Hepatocyte (in vitro differentiated cells): Measurements from ENCODE around the gene ADAM8. TPM values are rescaled to one million over a fixed set of nuclear protein-coding genes. Genes with fewer than 3 reads are reported as not detected.

ENCODE experiments used
- DNase-seq: peaks from one replicate; pipeline ENCODE4 v3.0.0-alpha.2; 2016; ENCODE audit warnings: low spot score
- H2AFZ ChIP-seq: fragments of 200-600 bp; sonication (generic); 2 replicates; pipeline ENCODE4 v1.6.0; 2016; ENCODE audit warnings: antibody characterized with exemption, mild to moderate bottlenecking
- H3K27ac ChIP-seq: fragments of 200-600 bp; sonication (generic); 2 replicates; pipeline ENCODE4 v1.5.1; 2016; ENCODE audit warnings: mild to moderate bottlenecking
- H3K27me3 ChIP-seq: fragments of 200-600 bp; sonication (generic); 2 replicates; pipeline ENCODE4 v1.6.1; 2016
- H3K36me3 ChIP-seq: fragments of 200-600 bp; sonication (generic); replicated peaks from 2 replicates; pipeline ENCODE4 v1.5.1; 2016; ENCODE audit warnings: low read depth; ENCODE audit not compliant: insufficient read depth
- H3K4me1 ChIP-seq: fragments of 200-600 bp; sonication (generic); 2 replicates; pipeline ENCODE4 v1.5.1; 2016; ENCODE audit warnings: mild to moderate bottlenecking, moderate library complexity; ENCODE audit not compliant: insufficient read depth
- H3K4me2 ChIP-seq: fragments of 200-600 bp; sonication (generic); 2 replicates; pipeline ENCODE4 v1.6.0; 2016
- H3K4me3 ChIP-seq: fragments of 200-600 bp; sonication (generic); 2 replicates; pipeline ENCODE4 v1.5.1; 2016; ENCODE audit warnings: mild to moderate bottlenecking
- H3K79me2 ChIP-seq: fragments of 200-600 bp; sonication (generic); 2 replicates; pipeline ENCODE4 v1.6.0; 2017; ENCODE audit warnings: mild to moderate bottlenecking
- H3K9me2 ChIP-seq: fragments of 200-600 bp; sonication (generic); replicated peaks from 2 replicates; pipeline ENCODE4 v1.6.0; 2017; ENCODE audit warnings: mild to moderate bottlenecking; ENCODE audit not compliant: insufficient read depth
- H3K9me3 ChIP-seq: fragments of 200-600 bp; sonication (generic); 2 replicates; pipeline ENCODE4 v1.5.1; 2016; ENCODE audit warnings: low read depth, mild to moderate bottlenecking
- H4K20me1 ChIP-seq: fragments of 200-600 bp; sonication (generic); 2 replicates; pipeline ENCODE4 v1.6.0; 2016; ENCODE audit warnings: mild to moderate bottlenecking; ENCODE audit not compliant: insufficient read depth, poor library complexity, severe bottlenecking
- EZH2 ChIP-seq: fragments of 200-600 bp; sonication (generic); IDR thresholded peaks from 2 replicates; pipeline ENCODE4 v1.6.1; 2016; ENCODE audit warnings: antibody characterized with exemption, mild to moderate bottlenecking, borderline replicate concordance
- EZH2phosphoT487 ChIP-seq: fragments of 200-600 bp; sonication (generic); IDR thresholded peaks from one replicate; pipeline ENCODE4 v1.6.1; 2018; ENCODE audit warnings: antibody characterized with exemption, mild to moderate bottlenecking, low read depth, moderate library complexity; ENCODE audit not compliant: unreplicated experiment, severe bottlenecking
- WGBS: methylation state at CpG from one replicate; pipeline ENCODE4 v1.1.6; 2016; ENCODE audit warnings: low lambda C conversion rate; ENCODE audit errors: missing lambda C conversion rate; 5-methylcytosine and 5-hydroxymethylcytosine counted together
- polyA plus RNA-seq: library from polyadenylated mRNA; unstranded; fragments of >200 nt; fragmentation: Nextera tagmentation; extraction: Ambion mirVana; gene quantifications from 2 replicates; pipeline ENCODE4 v1.2.1, GENCODE V29; 2016
- total RNA-seq: library from RNA; depleted of rRNA; stranded (reverse); fragments of >200 nt; gene quantifications from 2 replicates; pipeline ENCODE4 v1.2.3, GENCODE V29; 2014
- TF ChIP-seq, protein P1 (sequence below): fragments of 200-600 bp; sonication (generic); IDR thresholded peaks from 2 replicates; pipeline ENCODE4 v1.5.1; 2016; ENCODE audit warnings: antibody characterized with exemption, mild to moderate bottlenecking; ENCODE audit not compliant: poor library complexity

The ADAM8 gene
- total and polyA plus RNA-seq, 2 experiments from 2014 or later, result 1.9 to 3.0 TPM

DNA sequence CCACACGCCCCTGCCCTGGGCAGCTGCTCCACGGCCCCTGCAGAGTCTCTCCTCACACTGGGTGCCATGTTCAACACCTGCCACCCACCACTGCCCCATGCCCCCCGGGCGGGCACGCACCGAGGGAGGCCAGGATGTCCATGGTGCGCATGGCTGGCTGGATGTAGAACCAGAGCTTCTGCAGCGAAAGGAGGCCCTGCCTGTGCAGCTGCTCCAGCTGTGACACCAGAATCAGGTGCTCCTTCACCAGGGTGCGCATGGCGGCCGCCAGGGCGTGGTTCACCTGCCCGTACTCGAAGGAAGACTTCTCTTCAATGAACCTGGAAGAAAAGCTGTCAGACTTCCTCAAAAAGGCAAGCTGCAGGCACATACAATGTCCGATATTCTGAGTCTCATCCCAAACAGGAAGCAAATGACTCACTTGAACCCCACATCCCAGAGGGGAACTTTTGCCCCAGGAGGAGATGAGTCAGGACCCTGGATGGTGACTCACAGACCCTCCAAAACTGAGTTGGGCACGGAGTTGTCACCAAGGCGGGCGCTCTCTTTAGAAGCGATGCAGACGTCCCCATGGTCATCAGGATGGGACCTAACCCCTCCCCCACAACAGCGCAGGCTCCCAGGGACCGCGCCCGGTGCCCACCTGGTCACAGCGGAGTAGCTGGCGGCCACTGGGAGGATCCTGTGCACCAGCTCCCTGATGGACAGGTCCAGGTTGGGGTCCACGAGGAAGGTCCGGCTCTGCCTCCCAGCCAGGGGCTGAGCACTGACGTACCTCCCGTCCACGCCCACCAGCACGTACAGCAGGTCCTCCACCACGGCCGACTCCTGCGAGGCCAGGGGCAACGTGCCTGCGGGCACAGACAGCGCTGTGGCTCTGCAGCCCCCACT is 16.5 kb upstream of the ADAM8 start:
- Histone ChIP-seq H3K4me2 (no peak overlapping the region), H4K20me1 (no peaks in the 10 kb centered on the region), H3K4me3 (no peak overlapping the region), H3K9me2 (no peaks in the 10 kb centered on the region), H3K36me3 (peaks cover 2% of the 10 kb centered on the region), H3K4me1 (no peaks in the 10 kb centered on the region), H3K27ac (no peak overlapping the region), H3K79me2 (no peaks in the 10 kb centered on the region), H2AFZ (no peak overlapping the region), H3K27me3 (no peaks in the 10 kb centered on the region), H3K9me3 (no peaks in the 10 kb centered on the region)
- 94% methylated on average over 33 of the region's 38 CpGs for WGBS
- TF ChIP-seq EZH2 (no peak), EZH2phosphoT487 (no peak)
- TF ChIP-seq, protein P1, sequence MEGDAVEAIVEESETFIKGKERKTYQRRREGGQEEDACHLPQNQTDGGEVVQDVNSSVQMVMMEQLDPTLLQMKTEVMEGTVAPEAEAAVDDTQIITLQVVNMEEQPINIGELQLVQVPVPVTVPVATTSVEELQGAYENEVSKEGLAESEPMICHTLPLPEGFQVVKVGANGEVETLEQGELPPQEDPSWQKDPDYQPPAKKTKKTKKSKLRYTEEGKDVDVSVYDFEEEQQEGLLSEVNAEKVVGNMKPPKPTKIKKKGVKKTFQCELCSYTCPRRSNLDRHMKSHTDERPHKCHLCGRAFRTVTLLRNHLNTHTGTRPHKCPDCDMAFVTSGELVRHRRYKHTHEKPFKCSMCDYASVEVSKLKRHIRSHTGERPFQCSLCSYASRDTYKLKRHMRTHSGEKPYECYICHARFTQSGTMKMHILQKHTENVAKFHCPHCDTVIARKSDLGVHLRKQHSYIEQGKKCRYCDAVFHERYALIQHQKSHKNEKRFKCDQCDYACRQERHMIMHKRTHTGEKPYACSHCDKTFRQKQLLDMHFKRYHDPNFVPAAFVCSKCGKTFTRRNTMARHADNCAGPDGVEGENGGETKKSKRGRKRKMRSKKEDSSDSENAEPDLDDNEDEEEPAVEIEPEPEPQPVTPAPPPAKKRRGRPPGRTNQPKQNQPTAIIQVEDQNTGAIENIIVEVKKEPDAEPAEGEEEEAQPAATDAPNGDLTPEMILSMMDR, result no peak
- DNase-seq, result no peak

DNA sequence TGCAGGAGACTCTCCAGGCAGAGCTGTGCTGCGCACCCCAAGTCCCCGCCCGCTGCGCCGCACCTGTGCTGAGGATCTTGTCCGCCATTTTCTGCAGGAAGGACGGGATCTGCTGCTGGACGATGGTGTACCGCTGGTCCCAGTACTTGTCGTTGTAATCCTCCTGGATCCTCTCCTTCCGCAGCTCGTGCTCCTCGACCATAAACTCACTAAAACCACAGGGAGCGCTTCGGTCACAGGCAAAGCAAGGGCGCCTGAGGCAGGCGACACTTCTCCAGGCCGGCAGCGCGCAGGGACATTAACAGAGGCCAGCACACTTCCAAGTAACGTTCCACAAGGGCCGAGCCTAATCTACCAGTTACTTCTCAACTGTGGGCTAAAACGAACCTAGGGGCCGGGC is 13.1 kb upstream of the ADAM8 start:
- Histone ChIP-seq H4K20me1 (no peaks in the 10 kb centered on the region), H2AFZ (no peak overlapping the region), H3K4me3 (no peak overlapping the region), H3K36me3 (peaks cover 2% of the 10 kb centered on the region), H3K9me2 (no peaks in the 10 kb centered on the region), H3K4me1 (no peaks in the 10 kb centered on the region), H3K4me2 (no peak overlapping the region), H3K27ac (no peak overlapping the region), H3K9me3 (no peaks in the 10 kb centered on the region), H3K27me3 (no peaks in the 10 kb centered on the region), H3K79me2 (no peaks in the 10 kb centered on the region)
- WGBS, result 91% methylated on average over 24 of the region's 24 CpGs
- no peak for DNase-seq
- TF ChIP-seq EZH2phosphoT487 (no peak), EZH2 (no peak)
- TF ChIP-seq, protein P1, result no peak

DNA sequence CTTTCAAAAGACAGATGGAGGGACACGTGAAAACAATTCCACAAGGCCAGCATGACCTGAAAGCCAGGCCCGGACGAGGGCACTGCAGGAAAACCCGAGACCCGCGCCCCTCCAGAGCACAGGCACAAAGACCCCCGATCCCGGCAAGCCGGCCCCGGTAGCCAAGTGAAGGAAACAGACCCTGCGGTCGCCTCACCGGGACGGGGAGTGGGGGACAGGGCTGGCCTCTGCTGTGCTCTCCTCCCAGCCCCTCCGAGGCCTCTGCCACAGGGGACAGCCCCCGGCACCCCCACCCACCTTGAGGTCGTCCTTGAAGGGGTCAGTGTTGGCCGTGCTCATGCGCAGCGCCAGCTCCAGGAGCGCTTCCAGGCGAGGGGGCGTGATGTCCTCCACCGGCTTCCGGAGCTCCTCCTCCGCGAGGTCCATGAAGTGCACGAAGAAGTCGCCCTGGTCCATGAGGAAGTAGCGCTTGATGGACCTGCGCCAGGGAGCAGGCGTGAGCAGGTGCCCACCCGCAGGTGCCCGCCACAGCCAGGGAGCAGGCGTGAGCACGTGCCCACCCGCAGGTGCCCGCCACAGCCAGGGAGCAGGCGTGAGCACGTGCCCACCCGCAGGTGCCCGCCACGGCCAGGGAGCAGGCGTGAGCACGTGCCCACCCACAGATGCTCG is 11.3 kb upstream of the ADAM8 start:
- Histone ChIP-seq H3K27ac (no peak overlapping the region), H4K20me1 (no peaks in the 10 kb centered on the region), H3K27me3 (no peaks in the 10 kb centered on the region), H3K36me3 (peaks cover 2% of the 10 kb centered on the region), H3K79me2 (no peaks in the 10 kb centered on the region), H2AFZ (no peak overlapping the region), H3K9me3 (no peaks in the 10 kb centered on the region), H3K4me2 (no peak overlapping the region), H3K9me2 (no peaks in the 10 kb centered on the region), H3K4me1 (no peaks in the 10 kb centered on the region), H3K4me3 (no peak overlapping the region)
- no peak for DNase-seq
- TF ChIP-seq EZH2 (no peak), EZH2phosphoT487 (no peak)
- TF ChIP-seq, protein P1, result no peak
- WGBS, result 99% methylated on average over 31 of the region's 46 CpGs
